GM19468 (cell line): ENCODE measurements around the gene KLRK1.
"Not testable (repeated sequence)": the region's sequence is repeated elsewhere in the genome, so short reads cannot be mapped to it uniquely, and the experiment has no call there.

Source experiments
- ATAC-seq: cut with Tn5 transposase; IDR thresholded peaks from one replicate; pipeline ENCODE4 v1.9.1; 2021; ENCODE audit warnings: mild to moderate bottlenecking, moderate library complexity, moderate number of reproducible peaks; ENCODE audit not compliant: unreplicated experiment; ENCODE audit errors: extremely low read depth

Gene KLRK1

GRCh38 chr12:10390991-10391390 is 1.1 kb upstream of the KLRK1 start:
- not testable (repeated sequence) for ATAC-seq

- no peak for ATAC-seq
Measured at GRCh38 chr12:10388624-10389413, 1.0 kb downstream of the KLRK1 start.

GRCh38 chr12:10387498-10387897 is 2.3 kb downstream of the KLRK1 start:
- ATAC-seq: not testable (repeated sequence)

- no peak for ATAC-seq
Measured at GRCh38 chr12:10386857-10387256, 3.0 kb downstream of the KLRK1 start.

GRCh38 chr12:10385166-10385613 is 4.7 kb downstream of the KLRK1 start:
- ATAC-seq: no peak

GRCh38 chr12:10384191-10384590 is 5.7 kb downstream of the KLRK1 start:
- no peak for ATAC-seq

GRCh38 chr12:10381928-10382628 is 7.8 kb downstream of the KLRK1 start:
- no peak for ATAC-seq

- ATAC-seq: not testable (repeated sequence)
Measured at GRCh38 chr12:10378737-10379136, 11.1 kb downstream of the KLRK1 start.

- ATAC-seq: no peak
Measured at GRCh38 chr12:10374624-10375018, 15.2 kb downstream of the KLRK1 start.

GRCh38 chr12:10372559-10372958 is 17.3 kb downstream of the KLRK1 start:
- no peak for ATAC-seq

GRCh38 chr12:10371893-10372535 is 17.8 kb downstream of the KLRK1 start:
- ATAC-seq: not testable (repeated sequence)

GRCh38 chr12:10369557-10370415 is 20.1 kb downstream of the KLRK1 start:
- ATAC-seq: no peak

GRCh38 chr12:10368206-10369171 is 21.4 kb downstream of the KLRK1 start:
- no peak for ATAC-seq

- not testable (repeated sequence) for ATAC-seq
Measured at GRCh38 chr12:10367714-10368113, 22.1 kb downstream of the KLRK1 start.

GRCh38 chr12:10366875-10367274 is 23.0 kb downstream of the KLRK1 start:
- no peak for ATAC-seq

GRCh38 chr12:10365696-10366405 is 24.0 kb downstream of the KLRK1 start:
- no peak for ATAC-seq

GRCh38 chr12:10364815-10365622 is 24.8 kb downstream of the KLRK1 start:
- ATAC-seq: no peak
